ENCODE data around the gene CRABP1.

- TF ChIP-seq ELF4 (IDR thresholded peaks at IDR 0.05) (no peak), SP1 (IDR thresholded peaks at IDR 0.05) (no peak), TARDBP (IDR thresholded peaks at IDR 0.05) (no peak)
These were observed 14.9 kb upstream of the CRABP1 start for GRCh38 chr15:78325092-78325843.
